OCI-LY3 (cell line): ENCODE data around the gene INSIG1.

ENCODE experiments used
- CTCF ChIP-seq: fragments of 200-600, 300-600 bp; sonication (generic); IDR thresholded peaks from 2 replicates; pipeline ENCODE4 v1.5.1; 2014; ENCODE audit warnings: antibody characterized with exemption, low read length, low read depth
- EZH2phosphoT487 ChIP-seq: fragments of 200-600 bp; shearing (Covaris generic); IDR thresholded peaks from 2 replicates; pipeline ENCODE4 v1.6.1; 2018; ENCODE audit warnings: antibody characterized with exemption, mixed run types, low read depth

- TF ChIP-seq CTCF (no peak), EZH2phosphoT487 (no peak)
These were observed 28.6 kb upstream of the INSIG1 start for GRCh38 chr7:155268921-155269650.
